ENCODE data around the gene CRB3.
"Not testable (repeated sequence)": the region's sequence is repeated elsewhere in the genome, so short reads cannot be mapped to it uniquely, and the experiment has no call there.

The CRB3 gene

GRCh38 chr19:6503407-6504201 is 39.5 kb downstream of the CRB3 start:
- Histone ChIP-seq H3K79me2 (ENCODE audit: low read length) (no peaks in the 10 kb centered on the region), H3K36me3 (replicated peaks; ENCODE audit: insufficient read depth, low read length) (no peaks in the 10 kb centered on the region), H3K9ac (ENCODE audit: low read length) (no peak overlapping the region), H2AFZ (ENCODE audit: low read length) (no peak overlapping the region), H3K9me2 (replicated peaks; ENCODE audit: insufficient read depth, low read length) (no peaks in the 10 kb centered on the region), H3K27me3 (replicated peaks; ENCODE audit: insufficient read depth, low read length) (peaks cover 47% of the 10 kb centered on the region), H3K9me3 (replicated peaks; ENCODE audit: insufficient read depth, low read length) (no peaks in the 10 kb centered on the region), H3F3A (ENCODE audit: insufficient read depth, low read length) (no peaks in the 10 kb centered on the region; the same call in 1 of the 2 replicates), H3K27ac (ENCODE audit: low read length) (no peak overlapping the region), H3K4me1 (ENCODE audit: low read length) (peaks cover 9% of the 10 kb centered on the region; the same call in 1 of the 2 replicates), H3K4me2 (ENCODE audit: low read depth, low read length) (no peak overlapping the region), H3K4me3 (ENCODE audit: low read length) (no peak overlapping the region), H4K20me1 (ENCODE audit: insufficient read depth, low read length) (no peaks in the 10 kb centered on the region)
- DNase-seq = no peak
- TF ChIP-seq EZH2phosphoT487 (IDR thresholded peaks at IDR 0.05; ENCODE audit: low read length) = no peak
- no peak for TF ChIP-seq EZH2 (optimal IDR thresholded peaks at IDR 0.05; ENCODE audit: low read depth, low read length)
- no peak for TF ChIP-seq CTCF (IDR thresholded peaks at IDR 0.05; ENCODE audit: low read length)

- not testable (repeated sequence) for H3K36me3 ChIP-seq (replicated peaks; ENCODE audit: insufficient read depth, low read length); H2AFZ ChIP-seq (ENCODE audit: low read length); H4K20me1 ChIP-seq (ENCODE audit: insufficient read depth, low read length); H3F3A ChIP-seq (ENCODE audit: insufficient read depth, low read length); H3K9me3 ChIP-seq (replicated peaks; ENCODE audit: insufficient read depth, low read length); DNase-seq; H3K4me1 ChIP-seq (ENCODE audit: low read length); H3K4me3 ChIP-seq (ENCODE audit: low read length); H3K27ac ChIP-seq (ENCODE audit: low read length); H3K79me2 ChIP-seq (ENCODE audit: low read length); H3K9ac ChIP-seq (ENCODE audit: low read length); H3K4me2 ChIP-seq (ENCODE audit: low read depth, low read length); H3K27me3 ChIP-seq (replicated peaks; ENCODE audit: insufficient read depth, low read length); H3K9me2 ChIP-seq (replicated peaks; ENCODE audit: insufficient read depth, low read length)
These were observed 44.1 kb downstream of the CRB3 start for GRCh38 chr19:6508028-6508771.

- Histone ChIP-seq H3K4me2 (ENCODE audit: low read depth, low read length) (no peak overlapping the region), H3K79me2 (ENCODE audit: low read length) (no peaks in the 10 kb centered on the region), H3K27ac (ENCODE audit: low read length) (no peak overlapping the region), H3F3A (ENCODE audit: insufficient read depth, low read length) (no peaks in the 10 kb centered on the region; the same call in 1 of the 2 replicates), H3K4me1 (ENCODE audit: low read length) (peaks cover 5% of the 10 kb centered on the region; the same call in 1 of the 2 replicates), H3K9me3 (replicated peaks; ENCODE audit: insufficient read depth, low read length) (no peaks in the 10 kb centered on the region), H3K36me3 (replicated peaks; ENCODE audit: insufficient read depth, low read length) (no peaks in the 10 kb centered on the region), H3K9me2 (replicated peaks; ENCODE audit: insufficient read depth, low read length) (no peaks in the 10 kb centered on the region), H3K9ac (ENCODE audit: low read length) (no peak overlapping the region), H4K20me1 (ENCODE audit: insufficient read depth, low read length) (no peaks in the 10 kb centered on the region), H2AFZ (ENCODE audit: low read length) (no peak overlapping the region), H3K4me3 (ENCODE audit: low read length) (no peak overlapping the region), H3K27me3 (replicated peaks; ENCODE audit: insufficient read depth, low read length) (no peaks in the 10 kb centered on the region)
- DNase-seq = no peak
- no peak for TF ChIP-seq EZH2phosphoT487 (IDR thresholded peaks at IDR 0.05; ENCODE audit: low read length)
- TF ChIP-seq EZH2 (optimal IDR thresholded peaks at IDR 0.05; ENCODE audit: low read depth, low read length) = no peak
- TF ChIP-seq CTCF (IDR thresholded peaks at IDR 0.05; ENCODE audit: low read length) = no peak
These were observed 45.3 kb downstream of the CRB3 start for GRCh38 chr19:6509118-6509971.

All from MM.1S (cell line).